ENCODE measurements around the gene SPINDOC. TPM values are rescaled to one million over a fixed set of nuclear protein-coding genes. Genes with fewer than 3 reads are reported as not detected.

SPINDOC gene
- 0.20 TPM in 1 of 2 replicates, not detected in the other for polyA plus RNA-seq

GRCh38 chr11:63813035-63813562 lies at the start of gene SPINDOC:
Gene SPINDOC (plus strand): TSS chr11:63813456. CDS start chr11:63813687, 231 bp downstream.

GRCh38 chr11:63768237-63769041 lies 44.8 kb upstream of the SPINDOC start, which contains the start of gene ZFTA:
Gene ZFTA (minus strand): TSS chr11:63768775. CDS start chr11:63768622, 153 bp downstream.

GRCh38 chr11:63838678-63839507 lies 25.6 kb downstream of the SPINDOC start, which contains the start of gene MARK2:
Gene MARK2 (plus strand): TSS chr11:63839110. CDS start chr11:63839507, 397 bp downstream.

Other genes starting within 250 kb of the SPINDOC start
- 6.3 and 13.5 TPM in 2 replicates for gene PLAAT3, start 199.0 kb upstream of the SPINDOC start, polyA plus RNA-seq
- gene ATL3, start 142.1 kb upstream of the SPINDOC start, polyA plus RNA-seq = 2.2 and 2.3 TPM in 2 replicates
- 24.2 and 191 TPM in 2 replicates for gene RTN3, start 132.0 kb upstream of the SPINDOC start, polyA plus RNA-seq
- 0.69 TPM in 1 of 2 replicates, not detected in the other for gene ZFTA, start 44.7 kb upstream of the SPINDOC start, polyA plus RNA-seq
- 0.88 and 1.6 TPM in 2 replicates for gene MARK2, start 25.7 kb downstream of the SPINDOC start, polyA plus RNA-seq
- gene RCOR2, start 103.7 kb downstream of the SPINDOC start, polyA plus RNA-seq = not detected in 2 replicates
- gene NAA40, start 125.5 kb downstream of the SPINDOC start, polyA plus RNA-seq = 0.31 and 0.54 TPM in 2 replicates
- gene COX8A, start 161.2 kb downstream of the SPINDOC start, polyA plus RNA-seq = 744 and 753 TPM in 2 replicates
- gene OTUB1, start 173.0 kb downstream of the SPINDOC start, polyA plus RNA-seq = 56.4 and 106 TPM in 2 replicates
- gene FLRT1, start 222.5 kb downstream of the SPINDOC start, polyA plus RNA-seq = 0.59 TPM in 1 of 2 replicates, not detected in the other

Measured in Purkinje cell (primary cell).